Liver (tissue), 9 donors: ENCODE measurements around the gene HIPK1. TPM values are rescaled to one million over a fixed set of nuclear protein-coding genes. Genes with fewer than 3 reads are reported as not detected.

Experiments used
- DNase-seq: peaks from one replicate; pipeline ENCODE4 v3.0.0-alpha.2; 2017; ENCODE audit warnings: low spot score
- H3K27ac ChIP-seq, 2 donors: one replicate each; pipeline ENCODE4 v1.7.0; 2013; ENCODE audit warnings: inconsistent platforms in 2 of 2, low read length in 2 of 2, control low read depth in 1 of 2, low read depth in 1 of 2, mild to moderate bottlenecking in 1 of 2
- H3K27me3 ChIP-seq, 4 donors: one replicate each; pipeline versions ENCODE4 v1.6.1 to v1.7.0; 2013; ENCODE audit warnings: low read length in 3 of 4, inconsistent platforms in 1 of 4, mild to moderate bottlenecking in 1 of 4, moderate library complexity in 1 of 4; ENCODE audit not compliant: control insufficient read depth in 4 of 4, insufficient read depth in 4 of 4
- H3K36me3 ChIP-seq, 4 donors: one replicate each; pipeline versions ENCODE4 v1.6.1 to v1.7.0; 2013; ENCODE audit warnings: low read length in 3 of 4, mild to moderate bottlenecking in 3 of 4, low read depth in 1 of 4, moderate library complexity in 1 of 4; ENCODE audit not compliant: control insufficient read depth in 4 of 4, insufficient read depth in 3 of 4
- H3K4me1 ChIP-seq, 4 donors: one replicate each; pipeline versions ENCODE4 v1.6.1 to v1.7.0; 2013; ENCODE audit warnings: low read length in 3 of 4, mild to moderate bottlenecking in 3 of 4, moderate library complexity in 1 of 4; ENCODE audit not compliant: control insufficient read depth in 4 of 4, insufficient read depth in 4 of 4
- H3K4me3 ChIP-seq, 3 donors: one replicate each; pipeline versions ENCODE4 v1.6.1 to v1.7.0; 2013; ENCODE audit warnings: low read length in 3 of 3, control low read depth in 1 of 3, low read depth in 1 of 3, mild to moderate bottlenecking in 1 of 3
- H3K9ac ChIP-seq, 2 donors: one replicate each; pipeline ENCODE4 v1.7.0; 2013; ENCODE audit warnings: low read length in 2 of 2, mild to moderate bottlenecking in 2 of 2, moderate library complexity in 2 of 2, control low read depth in 1 of 2, low read depth in 1 of 2
- H3K9me3 ChIP-seq, 4 donors: one replicate each; pipeline versions ENCODE4 v1.6.1 to v1.7.0; 2013; ENCODE audit warnings: low read length in 3 of 4; ENCODE audit not compliant: control insufficient read depth in 4 of 4
- EGR1 ChIP-seq, 2 donors: IDR thresholded peaks; 2 replicates each; pipeline ENCODE4 v1.6.1; 2016 to 2018; ENCODE audit warnings: antibody characterized with exemption in 2 of 2, low read depth in 2 of 2
- FOXA1 ChIP-seq: IDR thresholded peaks from 2 replicates; pipeline ENCODE4 v1.6.1; 2016; ENCODE audit warnings: antibody characterized with exemption
- FOXA2 ChIP-seq: IDR thresholded peaks from 2 replicates; pipeline ENCODE4 v1.6.1; 2016; ENCODE audit warnings: antibody characterized with exemption
- HNF4G ChIP-seq: IDR thresholded peaks from 2 replicates; pipeline ENCODE4 v1.6.1; 2016; ENCODE audit warnings: antibody characterized with exemption
- JUND ChIP-seq, 2 donors: IDR thresholded peaks; 2 replicates each; pipeline ENCODE4 v1.6.1; 2016; ENCODE audit warnings: antibody characterized with exemption in 2 of 2
- NR2F2 ChIP-seq: IDR thresholded peaks from 2 replicates; pipeline ENCODE4 v1.6.1; 2016; ENCODE audit warnings: antibody characterized with exemption
- RAD21 ChIP-seq, 2 donors: IDR thresholded peaks; 2 replicates each; pipeline ENCODE4 v1.6.1; 2016; ENCODE audit warnings: antibody characterized with exemption in 2 of 2, mild to moderate bottlenecking in 2 of 2
- SP1 ChIP-seq: IDR thresholded peaks from 2 replicates; pipeline ENCODE4 v1.6.1; 2018; ENCODE audit warnings: antibody characterized with exemption, mild to moderate bottlenecking
- TAF1 ChIP-seq: conservative IDR thresholded peaks from 2 replicates; pipeline ENCODE4 v1.6.1; 2016; ENCODE audit warnings: antibody characterized with exemption, mild to moderate bottlenecking
- WGBS: extraction: QIAGEN DNeasy Blood & Tissue Kit; methylation state at CpG from one replicate; pipeline ENCODE4 v1.1.7; 2013; 5-methylcytosine and 5-hydroxymethylcytosine counted together
- polyA plus RNA-seq, 2 donors: library from polyadenylated mRNA; stranded (reverse) in 1 of 2; unstranded in 1 of 2; fragments of 200-250 nt in 1 of 2; fragments of >200 nt in 1 of 2; fragmentation: Nextera tagmentation in 1 of 2; extraction: Ambion mirVana in 1 of 2; gene quantifications; one replicate each; pipeline versions ENCODE4 v1.2.1 to v1.2.3, GENCODE V29; 2013 to 2015
- total RNA-seq, 2 donors: library from RNA; depleted of rRNA; stranded (reverse); fragments of >200 nt; gene quantifications; one replicate each; pipeline ENCODE4 v1.2.3, GENCODE V29; 2014
- TF ChIP-seq, protein P1 (sequence below): IDR thresholded peaks from 2 replicates; pipeline ENCODE4 v1.6.1; 2016; ENCODE audit warnings: antibody characterized with exemption
- TF ChIP-seq, protein P2 (sequence below): IDR thresholded peaks from 2 replicates; pipeline ENCODE4 v1.6.1; 2016; ENCODE audit warnings: antibody characterized with exemption, mild to moderate bottlenecking
- TF ChIP-seq, protein P3 (sequence below): fragments of 150-350 bp; IDR thresholded peaks from 2 replicates; pipeline ENCODE4 v1.5.1; 2017; ENCODE audit warnings: improper control_type of control experiment, low read depth, low read length; ENCODE audit not compliant: missing input control
- TF ChIP-seq, protein P4 (sequence below): IDR thresholded peaks from 2 replicates; pipeline ENCODE4 v1.6.1; 2016; ENCODE audit warnings: antibody characterized with exemption
- donor health status: healthy.
- donor health status: healthy.
- donor health status: healthy.
- donor health status: healthy.
- donor health status: healthy.

HIPK1 gene
- total and polyA plus RNA-seq, 4 donors, result 8.7 to 50.2 (median 15.1) TPM

DNA sequence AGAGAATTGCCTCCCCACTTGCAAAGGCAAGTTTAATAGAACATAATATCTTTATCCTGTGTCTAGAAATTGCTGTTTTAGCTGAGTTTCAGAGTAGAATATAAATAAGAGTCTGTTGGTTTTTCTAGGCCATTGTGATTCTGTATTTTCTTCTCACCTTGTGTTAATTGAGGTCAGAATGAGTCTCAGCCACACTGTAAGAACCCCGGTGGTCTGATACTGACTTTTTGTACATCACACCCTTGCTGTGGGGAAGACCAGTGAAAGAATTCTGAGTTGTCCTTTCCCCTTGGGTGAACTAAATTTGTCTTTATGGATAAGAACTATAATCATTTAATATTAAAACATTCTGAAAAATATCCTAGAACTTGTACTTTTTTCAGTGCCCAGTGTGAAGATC is 6.8 kb downstream of the HIPK1 start:
- DNase-seq, result no peak
- Histone ChIP-seq H3K27me3 (no peaks in the 10 kb centered on the region), H3K4me1 (peaks cover 9 to 43% (median 35%) of the 10 kb centered on the region in 4 donors), H3K27ac (no peak overlapping the region), H3K9ac (no peak overlapping the region), H3K9me3 (no peaks in the 10 kb centered on the region), H3K4me3 (no peak overlapping the region), H3K36me3 (peaks cover 0 to 7% (median 2%) of the 10 kb centered on the region in 4 donors)
- TF ChIP-seq, protein P1, sequence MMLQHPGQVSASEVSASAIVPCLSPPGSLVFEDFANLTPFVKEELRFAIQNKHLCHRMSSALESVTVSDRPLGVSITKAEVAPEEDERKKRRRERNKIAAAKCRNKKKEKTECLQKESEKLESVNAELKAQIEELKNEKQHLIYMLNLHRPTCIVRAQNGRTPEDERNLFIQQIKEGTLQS, result no peak
- no peak for TF ChIP-seq HNF4G
- no peak for TF ChIP-seq JUND (IDR thresholded peaks at IDR 0.05)
- WGBS, result 90% methylated on average over 1 of the region's 1 CpG

DNA sequence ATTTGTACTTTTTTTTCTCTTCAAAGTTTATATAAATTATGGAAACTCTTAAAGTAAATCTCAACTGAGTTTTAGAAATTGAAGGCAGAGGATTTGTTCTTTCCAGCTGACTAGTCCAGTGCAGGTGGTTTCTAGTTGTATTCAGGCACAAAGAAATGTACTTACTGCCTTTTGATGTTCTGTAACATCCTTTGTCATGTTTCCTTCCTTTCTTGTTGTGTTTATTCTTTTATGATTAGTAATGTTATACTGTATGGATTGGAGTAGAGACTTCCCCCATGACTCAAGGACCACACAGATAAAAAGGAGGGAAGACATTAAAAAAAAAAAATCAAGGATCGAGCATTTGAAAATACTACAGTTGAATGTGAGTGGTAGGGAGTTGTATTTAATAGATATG is 8.0 kb downstream of the HIPK1 start:
- no peak for DNase-seq
- no peaks in the 10 kb centered on the region for H3K27me3 ChIP-seq
- WGBS, result 84% methylated on average over 1 of the region's 1 CpG
- peaks cover 0 to 9% (median 2%) of the 10 kb centered on the region in 4 donors for H3K36me3 ChIP-seq
- H3K4me3 ChIP-seq, result no peak overlapping the region
- no peak overlapping the region for H3K27ac ChIP-seq
- H3K4me1 ChIP-seq, result peaks cover 9 to 35% (median 29%) of the 10 kb centered on the region in 4 donors
- no peaks in the 10 kb centered on the region for H3K9me3 ChIP-seq
- TF ChIP-seq FOXA2 (no peak), EGR1 (IDR thresholded peaks at IDR 0.05; ENCODE audit: low read depth in 2 of 2) (no peak), FOXA1 (no peak), RAD21 (IDR thresholded peaks at IDR 0.05) (no peak), TAF1 (no peak), SP1 (no peak), NR2F2 (no peak)
- TF ChIP-seq, protein P2, sequence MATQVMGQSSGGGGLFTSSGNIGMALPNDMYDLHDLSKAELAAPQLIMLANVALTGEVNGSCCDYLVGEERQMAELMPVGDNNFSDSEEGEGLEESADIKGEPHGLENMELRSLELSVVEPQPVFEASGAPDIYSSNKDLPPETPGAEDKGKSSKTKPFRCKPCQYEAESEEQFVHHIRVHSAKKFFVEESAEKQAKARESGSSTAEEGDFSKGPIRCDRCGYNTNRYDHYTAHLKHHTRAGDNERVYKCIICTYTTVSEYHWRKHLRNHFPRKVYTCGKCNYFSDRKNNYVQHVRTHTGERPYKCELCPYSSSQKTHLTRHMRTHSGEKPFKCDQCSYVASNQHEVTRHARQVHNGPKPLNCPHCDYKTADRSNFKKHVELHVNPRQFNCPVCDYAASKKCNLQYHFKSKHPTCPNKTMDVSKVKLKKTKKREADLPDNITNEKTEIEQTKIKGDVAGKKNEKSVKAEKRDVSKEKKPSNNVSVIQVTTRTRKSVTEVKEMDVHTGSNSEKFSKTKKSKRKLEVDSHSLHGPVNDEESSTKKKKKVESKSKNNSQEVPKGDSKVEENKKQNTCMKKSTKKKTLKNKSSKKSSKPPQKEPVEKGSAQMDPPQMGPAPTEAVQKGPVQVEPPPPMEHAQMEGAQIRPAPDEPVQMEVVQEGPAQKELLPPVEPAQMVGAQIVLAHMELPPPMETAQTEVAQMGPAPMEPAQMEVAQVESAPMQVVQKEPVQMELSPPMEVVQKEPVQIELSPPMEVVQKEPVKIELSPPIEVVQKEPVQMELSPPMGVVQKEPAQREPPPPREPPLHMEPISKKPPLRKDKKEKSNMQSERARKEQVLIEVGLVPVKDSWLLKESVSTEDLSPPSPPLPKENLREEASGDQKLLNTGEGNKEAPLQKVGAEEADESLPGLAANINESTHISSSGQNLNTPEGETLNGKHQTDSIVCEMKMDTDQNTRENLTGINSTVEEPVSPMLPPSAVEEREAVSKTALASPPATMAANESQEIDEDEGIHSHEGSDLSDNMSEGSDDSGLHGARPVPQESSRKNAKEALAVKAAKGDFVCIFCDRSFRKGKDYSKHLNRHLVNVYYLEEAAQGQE, result no peak
- TF ChIP-seq, protein P1, result no peak
- TF ChIP-seq, protein P3, sequence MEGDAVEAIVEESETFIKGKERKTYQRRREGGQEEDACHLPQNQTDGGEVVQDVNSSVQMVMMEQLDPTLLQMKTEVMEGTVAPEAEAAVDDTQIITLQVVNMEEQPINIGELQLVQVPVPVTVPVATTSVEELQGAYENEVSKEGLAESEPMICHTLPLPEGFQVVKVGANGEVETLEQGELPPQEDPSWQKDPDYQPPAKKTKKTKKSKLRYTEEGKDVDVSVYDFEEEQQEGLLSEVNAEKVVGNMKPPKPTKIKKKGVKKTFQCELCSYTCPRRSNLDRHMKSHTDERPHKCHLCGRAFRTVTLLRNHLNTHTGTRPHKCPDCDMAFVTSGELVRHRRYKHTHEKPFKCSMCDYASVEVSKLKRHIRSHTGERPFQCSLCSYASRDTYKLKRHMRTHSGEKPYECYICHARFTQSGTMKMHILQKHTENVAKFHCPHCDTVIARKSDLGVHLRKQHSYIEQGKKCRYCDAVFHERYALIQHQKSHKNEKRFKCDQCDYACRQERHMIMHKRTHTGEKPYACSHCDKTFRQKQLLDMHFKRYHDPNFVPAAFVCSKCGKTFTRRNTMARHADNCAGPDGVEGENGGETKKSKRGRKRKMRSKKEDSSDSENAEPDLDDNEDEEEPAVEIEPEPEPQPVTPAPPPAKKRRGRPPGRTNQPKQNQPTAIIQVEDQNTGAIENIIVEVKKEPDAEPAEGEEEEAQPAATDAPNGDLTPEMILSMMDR, result no peak
- TF ChIP-seq, protein P4, sequence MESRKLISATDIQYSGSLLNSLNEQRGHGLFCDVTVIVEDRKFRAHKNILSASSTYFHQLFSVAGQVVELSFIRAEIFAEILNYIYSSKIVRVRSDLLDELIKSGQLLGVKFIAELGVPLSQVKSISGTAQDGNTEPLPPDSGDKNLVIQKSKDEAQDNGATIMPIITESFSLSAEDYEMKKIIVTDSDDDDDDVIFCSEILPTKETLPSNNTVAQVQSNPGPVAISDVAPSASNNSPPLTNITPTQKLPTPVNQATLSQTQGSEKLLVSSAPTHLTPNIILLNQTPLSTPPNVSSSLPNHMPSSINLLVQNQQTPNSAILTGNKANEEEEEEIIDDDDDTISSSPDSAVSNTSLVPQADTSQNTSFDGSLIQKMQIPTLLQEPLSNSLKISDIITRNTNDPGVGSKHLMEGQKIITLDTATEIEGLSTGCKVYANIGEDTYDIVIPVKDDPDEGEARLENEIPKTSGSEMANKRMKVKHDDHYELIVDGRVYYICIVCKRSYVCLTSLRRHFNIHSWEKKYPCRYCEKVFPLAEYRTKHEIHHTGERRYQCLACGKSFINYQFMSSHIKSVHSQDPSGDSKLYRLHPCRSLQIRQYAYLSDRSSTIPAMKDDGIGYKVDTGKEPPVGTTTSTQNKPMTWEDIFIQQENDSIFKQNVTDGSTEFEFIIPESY, result no peak
- H3K9ac ChIP-seq, result no peak overlapping the region
